Ovary (tissue), 9 donors: ENCODE results near the gene COL6A1. TPM values are rescaled to one million over a fixed set of nuclear protein-coding genes. Genes with fewer than 3 reads are reported as not detected.

Source experiments
- DNase-seq, 5 donors: peaks; one replicate each; pipeline ENCODE4 v3.0.0-alpha.2; 2019 to 2020
- H3K27ac ChIP-seq, 2 donors: fragments of 200-600 bp; one replicate each; pipeline versions ENCODE4 v1.5.1 to v1.8.0; 2019 to 2022
- H3K27me3 ChIP-seq: fragments of 200-600 bp; one replicate; pipeline ENCODE4 v1.8.0; 2022
- H3K36me3 ChIP-seq: fragments of 200-600 bp; sonication (generic); one replicate; pipeline ENCODE4 v1.5.1; 2019
- H3K4me1 ChIP-seq: one replicate; pipeline ENCODE4 v1.8.1; 2013; ENCODE audit warnings: mild to moderate bottlenecking, moderate library complexity; ENCODE audit not compliant: insufficient read depth
- H3K4me3 ChIP-seq: fragments of 200-600 bp; sonication (generic); one replicate; pipeline ENCODE4 v1.5.1; 2017
- H3K9me3 ChIP-seq, 2 donors: fragments of 200-600 bp in 1 of 2; sonication (generic) in 1 of 2; one replicate each; pipeline versions ENCODE4 v1.5.1 to v1.8.1; 2013 to 2019; ENCODE audit warnings: mild to moderate bottlenecking in 1 of 2, moderate library complexity in 1 of 2
- EP300 ChIP-seq: sonication (generic); formaldehyde crosslinking; IDR thresholded peaks from one replicate; pipeline ENCODE4 v1.6.1; 2017; ENCODE audit warnings: antibody characterized with exemption
- POLR2A ChIP-seq: fragments of 450-650 bp; IDR thresholded peaks from one replicate; pipeline ENCODE4 v1.6.1; 2017; ENCODE audit warnings: antibody characterized with exemption, mild to moderate bottlenecking, moderate library complexity
- WGBS, 3 donors: extraction: QIAGEN DNeasy Blood & Tissue Kit in 1 of 3; methylation state at CpG; one replicate each; pipeline versions ENCODE4 v1.1.5 to v1.1.7; 2013 to 2017; 5-methylcytosine and 5-hydroxymethylcytosine counted together
- intact Hi-C, 4 donors: fragments of 100-400 bp; cut with DNase I; formaldehyde crosslinking; loops; one replicate each; pipeline versions ENCODE4 v1.11.0 to v1.15.1; 2022 to 2023
- polyA plus RNA-seq, 2 donors: library from polyadenylated mRNA; stranded (reverse); fragments of 200-250 nt in 1 of 2; fragments of 350-450 nt in 1 of 2; fragmentation: Illumina TruSeq in 1 of 2; extraction: RNeasy Lipid Tissue Mini Kit (QIAGEN cat#74804) in 1 of 2; gene quantifications; one replicate each; pipeline ENCODE4 v1.2.3, GENCODE V29; 2013 to 2014
- total RNA-seq, 7 donors: library from RNA; depleted of rRNA in 2 of 7; stranded (reverse); fragments of >200 nt in 2 of 7; fragmentation: NEBNext Ultra II Directional in 3 of 7; extraction: Animal tissue kit (Norgen Biotek cat#: 25700) in 3 of 7; gene quantifications; one replicate each; pipeline versions ENCODE4 v1.1.0 to v1.2.4, GENCODE V29; 2016 to 2023
- TF ChIP-seq, protein P1 (sequence below), 3 donors: fragments of 450-650 bp in 2 of 3; fragments of 200-600 bp in 1 of 3; IDR thresholded peaks; one replicate each; pipeline versions ENCODE4 v1.5.1 to v1.8.0; 2016 to 2022; ENCODE audit warnings: antibody characterized with exemption in 3 of 3, mild to moderate bottlenecking in 1 of 3
- donor health status: DM: no; HTN: no; CAD: no; lungs with moderate emphysema.
- donor health status: DM: no; HTN: no; CAD: no.
- donor health status: Bipolar disorder and iron deficiency.
- donor health status: DM: yes; HTN: yes; CAD: no.
- donor health status: DM: no; HTN: no; CAD: no.
- donor health status: DM: yes; HTN: yes; CAD: no.

The COL6A1 gene
- total and polyA plus RNA-seq, 9 donors, result 112 to 905 (median 731) TPM

DNA sequence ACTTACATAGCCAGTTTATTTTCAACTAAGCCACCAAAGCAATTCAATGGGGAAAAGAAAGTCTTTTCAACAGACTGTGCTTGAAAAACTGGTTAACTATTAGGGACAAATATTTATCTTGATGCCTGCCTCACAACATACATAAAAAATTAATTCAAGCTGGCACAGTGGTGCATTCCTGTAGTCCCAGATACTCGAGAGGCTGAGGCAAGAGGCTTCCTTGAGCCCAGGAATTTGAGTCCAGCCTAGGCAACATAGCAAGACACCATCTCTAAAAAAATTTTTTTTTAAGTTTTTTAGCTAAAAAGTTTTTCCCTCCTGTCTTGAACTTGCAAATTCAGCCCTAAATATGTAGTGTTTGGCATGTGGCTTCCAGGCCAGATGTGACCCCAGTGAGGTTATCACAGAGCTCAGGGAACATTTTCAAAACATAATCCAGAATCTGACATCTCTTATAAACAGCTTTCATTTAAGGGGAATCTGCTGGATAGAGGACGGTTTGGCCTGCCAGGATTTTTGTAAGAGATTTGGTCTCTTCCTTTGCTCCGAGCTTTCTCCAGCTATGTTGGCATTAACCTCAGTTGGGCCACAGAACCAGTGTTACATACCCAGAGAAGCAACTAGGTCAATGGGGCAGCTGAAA is 46.4 kb downstream of the COL6A1 start:
- H3K27ac ChIP-seq, result peak overlapping the region in 1 of 2 donors; percentile 61
- H3K9me3 ChIP-seq, result no peaks in the 10 kb centered on the region
- intact Hi-C loops, result loop anchor here in 1 of 4 donors (10.0 kb wide), 1 partner anchor 67 kb away; the partner anchor contains the start of gene COL6A2
- TF ChIP-seq, protein P1, sequence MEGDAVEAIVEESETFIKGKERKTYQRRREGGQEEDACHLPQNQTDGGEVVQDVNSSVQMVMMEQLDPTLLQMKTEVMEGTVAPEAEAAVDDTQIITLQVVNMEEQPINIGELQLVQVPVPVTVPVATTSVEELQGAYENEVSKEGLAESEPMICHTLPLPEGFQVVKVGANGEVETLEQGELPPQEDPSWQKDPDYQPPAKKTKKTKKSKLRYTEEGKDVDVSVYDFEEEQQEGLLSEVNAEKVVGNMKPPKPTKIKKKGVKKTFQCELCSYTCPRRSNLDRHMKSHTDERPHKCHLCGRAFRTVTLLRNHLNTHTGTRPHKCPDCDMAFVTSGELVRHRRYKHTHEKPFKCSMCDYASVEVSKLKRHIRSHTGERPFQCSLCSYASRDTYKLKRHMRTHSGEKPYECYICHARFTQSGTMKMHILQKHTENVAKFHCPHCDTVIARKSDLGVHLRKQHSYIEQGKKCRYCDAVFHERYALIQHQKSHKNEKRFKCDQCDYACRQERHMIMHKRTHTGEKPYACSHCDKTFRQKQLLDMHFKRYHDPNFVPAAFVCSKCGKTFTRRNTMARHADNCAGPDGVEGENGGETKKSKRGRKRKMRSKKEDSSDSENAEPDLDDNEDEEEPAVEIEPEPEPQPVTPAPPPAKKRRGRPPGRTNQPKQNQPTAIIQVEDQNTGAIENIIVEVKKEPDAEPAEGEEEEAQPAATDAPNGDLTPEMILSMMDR (IDR thresholded peaks at IDR 0.05), result peak in 1 of 3 donors; percentile 10
- no peak for TF ChIP-seq EP300
- no peaks in the 10 kb centered on the region for H3K36me3 ChIP-seq
- H3K4me1 ChIP-seq, result peaks cover 17% of the 10 kb centered on the region
- 7 to 9% (median 8%) methylated on average over 3 of the region's 3 CpGs for WGBS, 3 donors
- DNase-seq, result peak; percentile 68 to 80 (median 74)
- H3K4me3 ChIP-seq, result no peak overlapping the region
- no peaks in the 10 kb centered on the region for H3K27me3 ChIP-seq

- Histone ChIP-seq H3K36me3 (no peaks in the 10 kb centered on the region), H3K9me3 (no peaks in the 10 kb centered on the region), H3K27me3 (no peaks in the 10 kb centered on the region), H3K4me3 (no peak overlapping the region), H3K4me1 (peaks cover 18% of the 10 kb centered on the region), H3K27ac (peak overlapping the region in 1 of 2 donors; percentile 61)
- intact Hi-C loops, result loop anchor here in 1 of 4 donors (10.0 kb wide), 1 partner anchor 66 kb away; the partner anchor contains the start of gene COL6A2
- WGBS, 3 donors, result 53 to 78% (median 56%) methylated on average over 1 of the region's 1 CpG
- DNase-seq, result peak in 3 of 5 donors; percentile 18 to 52 (median 42)
- TF ChIP-seq EP300 (no peak), POLR2A (no peak)
- TF ChIP-seq, protein P1 (IDR thresholded peaks at IDR 0.05), result no peak
Observed at GRCh38 chr21:46028573-46029091, 47.1 kb downstream of the COL6A1 start.

- H3K4me3 ChIP-seq, result no peak overlapping the region
- peaks cover 16% of the 10 kb centered on the region for H3K4me1 ChIP-seq
- intact Hi-C loops, result loop anchor here in 1 of 4 donors (10.0 kb wide), 1 partner anchor 65 kb away; the partner anchor contains the start of gene COL6A2
- no peak for TF ChIP-seq EP300
- TF ChIP-seq, protein P1 (IDR thresholded peaks at IDR 0.05), result no peak
- no peaks in the 10 kb centered on the region for H3K27me3 ChIP-seq
- WGBS, 3 donors, result 43 to 56% (median 46%) methylated on average over 5 of the region's 5 CpGs
- H3K9me3 ChIP-seq, result no peaks in the 10 kb centered on the region
- no peaks in the 10 kb centered on the region for H3K36me3 ChIP-seq
- peak overlapping the region in 1 of 2 donors; percentile 61 for H3K27ac ChIP-seq
- DNase-seq, result peak in 3 of 5 donors; percentile 31 to 36 (median 31)
Observed at GRCh38 chr21:46029186-46029924, 47.8 kb downstream of the COL6A1 start.

GRCh38 chr21:46031484-46031883 is 49.9 kb downstream of the COL6A1 start:
- peaks cover 18% of the 10 kb centered on the region for H3K4me1 ChIP-seq
- intact Hi-C loops, result no loop called here

More at GRCh38 chr21:46031484-46031883, 49.9 kb downstream of the COL6A1 start:
- Histone ChIP-seq H3K4me3 (no peak overlapping the region), H3K27ac (no peak overlapping the region), H3K27me3 (no peaks in the 10 kb centered on the region), H3K36me3 (no peaks in the 10 kb centered on the region), H3K9me3 (no peaks in the 10 kb centered on the region)
- WGBS, 3 donors, result 92 to 96% (median 94%) methylated on average over 12 of the region's 12 CpGs
- no peak for TF ChIP-seq POLR2A
- no peak for TF ChIP-seq EP300
- TF ChIP-seq, protein P1 (IDR thresholded peaks at IDR 0.05), result no peak
- peak in 2 of 5 donors; percentile 13 to 18 for DNase-seq
